HCT116 (cell line): ENCODE measurements around the gene ZNF862.

Source experiments
- EZH2phosphoT487 ChIP-seq: fragments of 200-600 bp; IDR thresholded peaks from 2 replicates; pipeline ENCODE4 v1.6.1; 2018; ENCODE audit warnings: antibody characterized with exemption, borderline replicate concordance
- FOSL1 ChIP-seq: IDR thresholded peaks from 2 replicates; pipeline ENCODE4 v1.6.1; 2012; ENCODE audit warnings: low read depth
- JUND ChIP-seq: IDR thresholded peaks from 2 replicates; pipeline ENCODE4 v1.6.1; 2012
- POLR2A ChIP-seq: IDR thresholded peaks from 2 replicates; pipeline ENCODE4 v1.7.0; 2011; ENCODE audit warnings: borderline replicate concordance; ENCODE audit not compliant: insufficient read depth, insufficient read length; ENCODE audit errors: extremely low read depth
- POLR2AphosphoS5 ChIP-seq: IDR thresholded peaks from 2 replicates; pipeline ENCODE4 v1.6.1; 2011; ENCODE audit warnings: mild to moderate bottlenecking, low read depth, low read length, moderate library complexity
- TCF7L2 ChIP-seq: IDR thresholded peaks from 2 replicates; pipeline ENCODE4 v1.7.0; 2011; ENCODE audit warnings: borderline replicate concordance, inconsistent platforms; ENCODE audit not compliant: insufficient read depth, insufficient read length; ENCODE audit errors: extremely low read depth
- ZNF274 ChIP-seq: fragments of 200-500 bp; sonication (Bioruptor generic); IDR thresholded peaks from 2 replicates; pipeline ENCODE4 v1.6.1; 2014; ENCODE audit warnings: mild to moderate bottlenecking, low read depth, low read length, inconsistent platforms
- TF ChIP-seq, protein P1 (sequence below): IDR thresholded peaks from 2 replicates; pipeline ENCODE4 v1.6.1; 2012
- TF ChIP-seq, protein P2 (sequence below), 3 experiments: fragments of 200-600 bp in 1 of 3; sonication (generic) in 1 of 3; IDR thresholded peaks in 2 of 3; conservative IDR thresholded peaks in 1 of 3; 2 replicates each; pipeline ENCODE4 v1.5.1; 2012 to 2017; ENCODE audit warnings: low read depth in 2 of 3, low read length in 2 of 3, antibody characterized with exemption in 1 of 3, borderline replicate concordance in 1 of 3, control low read depth in 1 of 3, mild to moderate bottlenecking in 1 of 3, mixed read lengths in 1 of 3, mixed run types in 1 of 3, moderate library complexity in 1 of 3; ENCODE audit not compliant: insufficient read depth in 1 of 3
- TF ChIP-seq, protein P3 (sequence below): IDR thresholded peaks from 2 replicates; pipeline ENCODE4 v1.6.1; 2012
- TF ChIP-seq, protein P4 (sequence below): IDR thresholded peaks from 2 replicates; pipeline ENCODE4 v1.6.1; 2011; ENCODE audit warnings: mild to moderate bottlenecking, low read length, moderate library complexity; ENCODE audit not compliant: insufficient replicate concordance; ENCODE audit errors: extremely low read depth

DNA sequence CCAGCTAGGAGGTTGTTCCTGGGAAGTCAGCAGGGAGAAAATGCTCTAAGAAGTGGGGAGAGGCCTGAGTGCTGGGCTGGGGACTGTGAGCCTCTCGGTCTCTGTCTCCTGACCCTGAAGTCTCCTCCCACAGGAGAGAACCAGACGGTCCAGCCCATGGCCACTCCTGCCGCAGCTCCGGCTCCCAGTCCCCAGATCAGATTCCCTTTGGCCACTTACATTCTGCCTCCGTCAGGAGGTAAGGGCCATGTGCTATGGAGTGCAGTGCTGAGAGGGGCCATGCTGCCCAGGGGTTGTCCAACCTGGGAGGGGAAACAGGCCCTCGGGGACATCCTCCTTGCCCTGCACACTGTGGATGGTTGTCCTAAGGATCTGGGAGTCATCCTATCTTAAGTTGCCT, 43.5 kb upstream of the ZNF862 start:
- TF ChIP-seq, protein P1, sequence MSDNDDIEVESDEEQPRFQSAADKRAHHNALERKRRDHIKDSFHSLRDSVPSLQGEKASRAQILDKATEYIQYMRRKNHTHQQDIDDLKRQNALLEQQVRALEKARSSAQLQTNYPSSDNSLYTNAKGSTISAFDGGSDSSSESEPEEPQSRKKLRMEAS, result no peak
- TF ChIP-seq ZNF274, result no peak
- TF ChIP-seq, protein P2, sequence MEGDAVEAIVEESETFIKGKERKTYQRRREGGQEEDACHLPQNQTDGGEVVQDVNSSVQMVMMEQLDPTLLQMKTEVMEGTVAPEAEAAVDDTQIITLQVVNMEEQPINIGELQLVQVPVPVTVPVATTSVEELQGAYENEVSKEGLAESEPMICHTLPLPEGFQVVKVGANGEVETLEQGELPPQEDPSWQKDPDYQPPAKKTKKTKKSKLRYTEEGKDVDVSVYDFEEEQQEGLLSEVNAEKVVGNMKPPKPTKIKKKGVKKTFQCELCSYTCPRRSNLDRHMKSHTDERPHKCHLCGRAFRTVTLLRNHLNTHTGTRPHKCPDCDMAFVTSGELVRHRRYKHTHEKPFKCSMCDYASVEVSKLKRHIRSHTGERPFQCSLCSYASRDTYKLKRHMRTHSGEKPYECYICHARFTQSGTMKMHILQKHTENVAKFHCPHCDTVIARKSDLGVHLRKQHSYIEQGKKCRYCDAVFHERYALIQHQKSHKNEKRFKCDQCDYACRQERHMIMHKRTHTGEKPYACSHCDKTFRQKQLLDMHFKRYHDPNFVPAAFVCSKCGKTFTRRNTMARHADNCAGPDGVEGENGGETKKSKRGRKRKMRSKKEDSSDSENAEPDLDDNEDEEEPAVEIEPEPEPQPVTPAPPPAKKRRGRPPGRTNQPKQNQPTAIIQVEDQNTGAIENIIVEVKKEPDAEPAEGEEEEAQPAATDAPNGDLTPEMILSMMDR (IDR thresholded peaks at IDR 0.05 in 2 of 3, conservative IDR thresholded peaks at IDR 0.05 in 1 of 3; ENCODE audit: borderline replicate concordance in 1 of 3, insufficient read depth in 1 of 3, low read depth in 2 of 3, low read length in 2 of 3), result no peak
- no peak for TF ChIP-seq POLR2AphosphoS5
- TF ChIP-seq POLR2A, result no peak
- no peak for TF ChIP-seq FOSL1
- no peak for TF ChIP-seq TCF7L2
- TF ChIP-seq, protein P3, sequence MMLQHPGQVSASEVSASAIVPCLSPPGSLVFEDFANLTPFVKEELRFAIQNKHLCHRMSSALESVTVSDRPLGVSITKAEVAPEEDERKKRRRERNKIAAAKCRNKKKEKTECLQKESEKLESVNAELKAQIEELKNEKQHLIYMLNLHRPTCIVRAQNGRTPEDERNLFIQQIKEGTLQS, result no peak
- TF ChIP-seq EZH2phosphoT487, result no peak
- TF ChIP-seq, protein P4, sequence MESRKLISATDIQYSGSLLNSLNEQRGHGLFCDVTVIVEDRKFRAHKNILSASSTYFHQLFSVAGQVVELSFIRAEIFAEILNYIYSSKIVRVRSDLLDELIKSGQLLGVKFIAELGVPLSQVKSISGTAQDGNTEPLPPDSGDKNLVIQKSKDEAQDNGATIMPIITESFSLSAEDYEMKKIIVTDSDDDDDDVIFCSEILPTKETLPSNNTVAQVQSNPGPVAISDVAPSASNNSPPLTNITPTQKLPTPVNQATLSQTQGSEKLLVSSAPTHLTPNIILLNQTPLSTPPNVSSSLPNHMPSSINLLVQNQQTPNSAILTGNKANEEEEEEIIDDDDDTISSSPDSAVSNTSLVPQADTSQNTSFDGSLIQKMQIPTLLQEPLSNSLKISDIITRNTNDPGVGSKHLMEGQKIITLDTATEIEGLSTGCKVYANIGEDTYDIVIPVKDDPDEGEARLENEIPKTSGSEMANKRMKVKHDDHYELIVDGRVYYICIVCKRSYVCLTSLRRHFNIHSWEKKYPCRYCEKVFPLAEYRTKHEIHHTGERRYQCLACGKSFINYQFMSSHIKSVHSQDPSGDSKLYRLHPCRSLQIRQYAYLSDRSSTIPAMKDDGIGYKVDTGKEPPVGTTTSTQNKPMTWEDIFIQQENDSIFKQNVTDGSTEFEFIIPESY, result no peak
- TF ChIP-seq JUND, result no peak
